ENCODE measurements around the gene GNAT1. TPM values are rescaled to one million over a fixed set of nuclear protein-coding genes. Genes with fewer than 3 reads are reported as not detected.

The GNAT1 gene
- 0.18 TPM in 1 of 2 replicates, not detected in the other for total RNA-seq (2021)
- long read RNA-seq: 0 reads

- no peaks in the 10 kb centered on the region for H3K4me1 ChIP-seq (ENCODE audit: insufficient read depth, low read length)
- no peak within 1 kb of the TSS for H3K27ac ChIP-seq (ENCODE audit: insufficient read length, low read depth, low read length)
- no peak within 1 kb of the TSS for H2BK120ac ChIP-seq (ENCODE audit: low read depth, low read length, poor library complexity, severe bottlenecking)
- no peak within 1 kb of the TSS for H3K9ac ChIP-seq (ENCODE audit: extremely low read depth, insufficient read length, low read length)
- H3K79me2 ChIP-seq (ENCODE audit: insufficient read depth, low read length): no peaks in the 10 kb centered on the region
- no peak within 1 kb of the TSS for H3T11ph ChIP-seq (ENCODE audit: low read length)
- no peaks in the 10 kb centered on the region for H3K79me1 ChIP-seq (ENCODE audit: insufficient read depth, low read depth, low read length, poor library complexity, severe bottlenecking)
- H2BK12ac ChIP-seq (ENCODE audit: insufficient read length, low read depth, low read length): no peak within 1 kb of the TSS
- H3K23ac ChIP-seq (ENCODE audit: insufficient read length, low read depth, low read length): no peak within 1 kb of the TSS
- H3K4me3 Mint-ChIP-seq: no peak within 1 kb of the TSS
- H3K14ac ChIP-seq (ENCODE audit: insufficient read depth, low read length): no peak within 1 kb of the TSS; the same call in 1 of the 2 replicates
- no peak within 1 kb of the TSS for H2BK15ac ChIP-seq (ENCODE audit: low read depth, low read length)
- no peak within 1 kb of the TSS for H4K5ac ChIP-seq (ENCODE audit: insufficient read length, low read depth, low read length)
- WGBS (ENCODE audit: extremely low coverage, insufficient read length, low lambda C conversion rate): no CpG with 5 or more reads among the region's 8 CpGs
- no peaks in the 10 kb centered on the region for H4K20me1 ChIP-seq (ENCODE audit: control insufficient read depth, insufficient read depth, insufficient read length)
- H4K91ac ChIP-seq (ENCODE audit: insufficient read length, low read depth, low read length): no peak within 1 kb of the TSS
- no peak within 1 kb of the TSS for H4K8ac ChIP-seq (replicated peaks; ENCODE audit: insufficient read length, low read depth, low read length)
- peaks cover 27% of the 10 kb centered on the region for H3K27me3 Mint-ChIP-seq (ENCODE audit: low read depth)
- H3K9me3 Mint-ChIP-seq: no peaks in the 10 kb centered on the region
- no peak for TF ChIP-seq CTCF (conservative IDR thresholded peaks at IDR 0.05)
- no peak for DNase-seq
- H3K4me2 ChIP-seq (ENCODE audit: insufficient read depth, insufficient read length, low read length): no peak within 1 kb of the TSS
- H3K27me3 ChIP-seq (ENCODE audit: insufficient read depth, low read length): no peaks in the 10 kb centered on the region; the same call in 1 of the 2 replicates
- H3K27ac Mint-ChIP-seq: peak within 1 kb of the TSS in 1 of 3 experiments; percentile 67; a peak in 1 of 7 replicates
- no peaks in the 10 kb centered on the region for H3K23me2 ChIP-seq (ENCODE audit: insufficient read length, low read depth, low read length, poor library complexity, severe bottlenecking)
- peaks cover 0 to 10% (median 3%) of the 10 kb centered on the region in 3 experiments; a peak in 4 of 7 replicates for H3K36me3 Mint-ChIP-seq (ENCODE audit: insufficient read depth in 1 of 3, low read depth in 3 of 3)
- H2AK5ac ChIP-seq (ENCODE audit: insufficient read length, low read length): no peak within 1 kb of the TSS
- no peaks in the 10 kb centered on the region for H3K9me3 ChIP-seq (ENCODE audit: control insufficient read depth, low read depth, low read length)
- no peak within 1 kb of the TSS for H3K56ac ChIP-seq (ENCODE audit: insufficient read length, low read depth, low read length)
- no peak within 1 kb of the TSS for H2BK20ac ChIP-seq (ENCODE audit: low read depth, low read length, poor library complexity, severe bottlenecking)
- no peak within 1 kb of the TSS for H2AFZ ChIP-seq (ENCODE audit: low read length)
- H3K4ac ChIP-seq (ENCODE audit: low read depth, low read length): no peak within 1 kb of the TSS
- peaks cover 7 to 16% of the 10 kb centered on the region in 2 experiments for H3K4me1 Mint-ChIP-seq
- H2BK5ac ChIP-seq (ENCODE audit: insufficient read length, low read length): no peak within 1 kb of the TSS
- no peak within 1 kb of the TSS for H3K18ac ChIP-seq (ENCODE audit: insufficient read length, low read depth, low read length)
Observed at GRCh38 chr3:50190936-50191660, at the start of gene GNAT1. GNAT1 (plus strand) TSS chr3:50191610; CDS start chr3:50191726, 116 bp downstream.
